ENCODE data around the gene SPATA12. TPM values are rescaled to one million over a fixed set of nuclear protein-coding genes. Genes with fewer than 3 reads are reported as not detected.

The SPATA12 gene
- total RNA-seq, 2 donors from 2014 or later: not detected

DNA sequence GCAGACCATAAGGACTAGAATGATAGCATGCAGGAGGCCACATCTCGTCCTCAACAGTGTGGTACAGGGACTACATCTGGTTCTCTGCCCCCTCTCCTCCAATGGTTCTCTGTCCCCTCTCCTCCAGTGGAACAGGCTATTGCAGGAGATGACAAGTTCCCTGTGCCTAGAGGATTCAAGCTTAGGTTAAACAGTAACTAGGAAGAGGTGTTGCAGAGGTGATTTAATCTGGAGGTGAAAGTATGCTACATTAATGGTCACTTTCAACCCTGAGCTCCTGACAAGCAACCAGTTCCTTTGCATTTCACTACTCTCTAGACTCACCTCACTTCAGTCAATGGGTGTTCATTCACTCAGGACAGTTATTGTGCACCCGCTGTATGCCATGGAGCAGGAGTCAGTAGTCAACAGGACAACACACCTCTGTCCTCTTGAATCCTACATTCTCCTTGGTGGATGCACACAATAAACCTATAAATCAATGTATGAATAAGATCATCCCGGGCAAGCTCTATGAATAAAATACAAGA is 16.0 kb downstream of the SPATA12 start:
- no peaks in the 10 kb centered on the region for H3K9me3 ChIP-seq
- H3K4me1 ChIP-seq: peaks cover 21% of the 10 kb centered on the region
- TF ChIP-seq POLR2A (IDR thresholded peaks at IDR 0.05): no peak
- TF ChIP-seq, protein P1, sequence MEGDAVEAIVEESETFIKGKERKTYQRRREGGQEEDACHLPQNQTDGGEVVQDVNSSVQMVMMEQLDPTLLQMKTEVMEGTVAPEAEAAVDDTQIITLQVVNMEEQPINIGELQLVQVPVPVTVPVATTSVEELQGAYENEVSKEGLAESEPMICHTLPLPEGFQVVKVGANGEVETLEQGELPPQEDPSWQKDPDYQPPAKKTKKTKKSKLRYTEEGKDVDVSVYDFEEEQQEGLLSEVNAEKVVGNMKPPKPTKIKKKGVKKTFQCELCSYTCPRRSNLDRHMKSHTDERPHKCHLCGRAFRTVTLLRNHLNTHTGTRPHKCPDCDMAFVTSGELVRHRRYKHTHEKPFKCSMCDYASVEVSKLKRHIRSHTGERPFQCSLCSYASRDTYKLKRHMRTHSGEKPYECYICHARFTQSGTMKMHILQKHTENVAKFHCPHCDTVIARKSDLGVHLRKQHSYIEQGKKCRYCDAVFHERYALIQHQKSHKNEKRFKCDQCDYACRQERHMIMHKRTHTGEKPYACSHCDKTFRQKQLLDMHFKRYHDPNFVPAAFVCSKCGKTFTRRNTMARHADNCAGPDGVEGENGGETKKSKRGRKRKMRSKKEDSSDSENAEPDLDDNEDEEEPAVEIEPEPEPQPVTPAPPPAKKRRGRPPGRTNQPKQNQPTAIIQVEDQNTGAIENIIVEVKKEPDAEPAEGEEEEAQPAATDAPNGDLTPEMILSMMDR (IDR thresholded peaks at IDR 0.05): no peak
- intact Hi-C loops (cut with DNase I): loop anchor here (5.0 kb wide), 1 partner anchor 79 kb away; no protein-coding TSS in a partner anchor
- H3K4me3 ChIP-seq: no peak overlapping the region
- 74 to 80% methylated on average over 3 of the region's 3 CpGs for WGBS, 2 donors
- ATAC-seq (no peak), DNase-seq (no peak)
- H3K27me3 ChIP-seq: no peaks in the 10 kb centered on the region
- H3K36me3 ChIP-seq (replicated peaks in 1 of 2; ENCODE audit: insufficient read depth in 1 of 2, low read depth in 2 of 2): no peaks in the 10 kb centered on the region
- H3K27ac ChIP-seq: no peak overlapping the region

DNA sequence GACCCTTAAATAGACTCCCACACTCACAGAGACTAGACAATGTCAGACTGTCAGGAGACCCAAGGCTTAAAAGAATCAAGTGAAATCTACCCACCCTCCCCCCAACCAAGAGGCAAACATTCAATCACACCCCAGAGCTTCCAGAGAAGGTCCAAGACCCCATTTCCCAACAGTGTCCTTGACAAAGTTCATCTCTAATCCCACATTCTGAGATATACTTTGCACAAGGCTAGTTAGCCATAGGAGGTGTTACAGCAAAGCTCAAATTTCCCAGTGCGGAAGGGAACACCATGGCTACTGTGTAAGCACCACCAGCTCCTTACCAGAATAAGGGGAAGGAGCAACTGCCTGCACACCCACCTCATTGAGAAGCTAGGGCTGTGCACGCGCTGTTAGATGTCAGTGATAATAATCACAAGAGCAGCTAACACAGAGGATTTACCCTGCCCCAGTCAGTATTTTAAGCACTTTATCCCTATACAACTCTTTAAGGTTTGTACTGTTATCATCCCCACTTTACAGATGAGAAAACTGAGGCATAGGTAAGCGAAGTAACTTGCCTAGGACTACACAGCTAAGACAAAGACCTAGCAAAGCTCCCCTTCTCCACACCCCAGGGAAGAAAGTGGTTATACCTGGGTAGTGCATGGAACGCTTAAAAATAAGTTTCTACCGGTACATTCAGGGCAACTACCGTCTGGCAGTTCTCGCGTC is 17.3 kb downstream of the SPATA12 start:
- H3K9me3 ChIP-seq: no peaks in the 10 kb centered on the region
- 35 to 37% methylated on average over 8 to 9 of the region's 9 CpGs for WGBS, 2 donors
- H3K4me1 ChIP-seq: peaks cover 21% of the 10 kb centered on the region
- no peaks in the 10 kb centered on the region for H3K27me3 ChIP-seq
- H3K27ac ChIP-seq: peak overlapping the region; percentile 62 to 84 (median 71)
- DNase-seq (no peak), ATAC-seq (no peak)
- TF ChIP-seq POLR2A (IDR thresholded peaks at IDR 0.05): no peak
- TF ChIP-seq, protein P1 (IDR thresholded peaks at IDR 0.05): no peak
- intact Hi-C loops (cut with DNase I): loop anchor here (5.0 kb wide), 1 partner anchor 80 kb away; no protein-coding TSS in a partner anchor
- H3K4me3 ChIP-seq: peak overlapping the region in 1 of 2 donors; percentile 41
- no peaks in the 10 kb centered on the region for H3K36me3 ChIP-seq (replicated peaks in 1 of 2; ENCODE audit: insufficient read depth in 1 of 2, low read depth in 2 of 2)

- H3K27me3 ChIP-seq: no peaks in the 10 kb centered on the region
- 0 to 1% methylated on average over 2 to 15 of the region's 15 CpGs for WGBS, 2 donors
- intact Hi-C loops (cut with DNase I): loop anchor here (5.0 kb wide), 1 partner anchor 81 kb away; no protein-coding TSS in a partner anchor
- DNase-seq (peak; percentile 48 to 67 (median 56)), ATAC-seq (peak; percentile 45)
- no peaks in the 10 kb centered on the region for H3K9me3 ChIP-seq
- TF ChIP-seq POLR2A (IDR thresholded peaks at IDR 0.05): no peak
- TF ChIP-seq, protein P1 (IDR thresholded peaks at IDR 0.05): no peak
- H3K36me3 ChIP-seq (replicated peaks in 1 of 2; ENCODE audit: insufficient read depth in 1 of 2, low read depth in 2 of 2): no peaks in the 10 kb centered on the region
- H3K4me3 ChIP-seq: peak overlapping the region; percentile 41 to 88
- peak overlapping the region; percentile 62 to 84 (median 71) for H3K27ac ChIP-seq
- peaks cover 21% of the 10 kb centered on the region for H3K4me1 ChIP-seq
These were observed 17.8 kb downstream of the SPATA12 start for GRCh38 chr3:57078344-57078634.

GRCh38 chr3:57078635-57079473 is 18.4 kb downstream of the SPATA12 start:
- no peaks in the 10 kb centered on the region for H3K9me3 ChIP-seq
- H3K27ac ChIP-seq: peak overlapping the region; percentile 62 to 84 (median 71)
- no peaks in the 10 kb centered on the region for H3K27me3 ChIP-seq
- DNase-seq (peak; percentile 47 to 60 (median 52)), ATAC-seq (peak; percentile 77)
- TF ChIP-seq, protein P1 (IDR thresholded peaks at IDR 0.05): peak in 2 of 7 experiments; percentile 1 to 4
- peak; percentile 16 to 49 (median 37) for TF ChIP-seq POLR2A (IDR thresholded peaks at IDR 0.05)
- peak overlapping the region; percentile 41 to 88 for H3K4me3 ChIP-seq
- H3K36me3 ChIP-seq (replicated peaks in 1 of 2; ENCODE audit: insufficient read depth in 1 of 2, low read depth in 2 of 2): no peaks in the 10 kb centered on the region
- 0% methylated on average over 4 to 82 of the region's 91 CpGs for WGBS, 2 donors
- intact Hi-C loops (cut with DNase I): loop anchor here (5.0 kb wide), 1 partner anchor 82 kb away; no protein-coding TSS in a partner anchor
- H3K4me1 ChIP-seq: peaks cover 21% of the 10 kb centered on the region
